HG03442 (cell line): Measurements from ENCODE around the gene TLR2.
"Not testable (repeated sequence)": the region's sequence is repeated elsewhere in the genome, so short reads cannot be mapped to it uniquely, and the experiment has no call there.

Source experiments
- ATAC-seq: cut with Tn5 transposase; IDR thresholded peaks from one replicate; pipeline ENCODE4 v1.9.1; 2021; ENCODE audit warnings: mild to moderate bottlenecking, moderate library complexity; ENCODE audit not compliant: unreplicated experiment

TLR2 gene

GRCh38 chr4:153661215-153661822 is 22.8 kb upstream of the TLR2 start:
- no peak for ATAC-seq

- no peak for ATAC-seq
Measured at GRCh38 chr4:153661908-153662307, 22.2 kb upstream of the TLR2 start.

GRCh38 chr4:153663667-153664066 is 20.4 kb upstream of the TLR2 start:
- no peak for ATAC-seq

GRCh38 chr4:153666505-153666904 is 17.6 kb upstream of the TLR2 start:
- not testable (repeated sequence) for ATAC-seq

- no peak for ATAC-seq
Measured at GRCh38 chr4:153668647-153669046, 15.4 kb upstream of the TLR2 start.

- no peak for ATAC-seq
Measured at GRCh38 chr4:153669838-153670237, 14.2 kb upstream of the TLR2 start.

- ATAC-seq, result no peak
Measured at GRCh38 chr4:153676486-153676885, 7.6 kb upstream of the TLR2 start.

GRCh38 chr4:153676984-153677383 is 7.1 kb upstream of the TLR2 start:
- ATAC-seq, result no peak

GRCh38 chr4:153679486-153679885 is 4.6 kb upstream of the TLR2 start:
- no peak for ATAC-seq

GRCh38 chr4:153683763-153684181 is 308 bp upstream of the TLR2 start:
- ATAC-seq, result no peak

- peak; percentile 19 for ATAC-seq
Measured at GRCh38 chr4:153684971-153685371, 891 bp downstream of the TLR2 start.

- ATAC-seq, result no peak
Measured at GRCh38 chr4:153704522-153704921, 20.4 kb downstream of the TLR2 start.

GRCh38 chr4:153705743-153706468 is 21.8 kb downstream of the TLR2 start:
- ATAC-seq, result peak; percentile 77

- ATAC-seq, result peak; percentile 20
Measured at GRCh38 chr4:153706519-153706918, 22.4 kb downstream of the TLR2 start.

- ATAC-seq, result no peak
Measured at GRCh38 chr4:153710681-153711080, 26.6 kb downstream of the TLR2 start.

GRCh38 chr4:153713866-153714646 is 30.0 kb downstream of the TLR2 start:
- ATAC-seq, result no peak

- ATAC-seq, result no peak
Measured at GRCh38 chr4:153722036-153722435, 38.0 kb downstream of the TLR2 start.

- ATAC-seq, result no peak
Measured at GRCh38 chr4:153724606-153725005, 40.5 kb downstream of the TLR2 start.

GRCh38 chr4:153725136-153725830 is 41.2 kb downstream of the TLR2 start:
- ATAC-seq, result no peak

GRCh38 chr4:153725831-153726154 is 41.7 kb downstream of the TLR2 start:
- ATAC-seq, result no peak

GRCh38 chr4:153728151-153728550 is 44.1 kb downstream of the TLR2 start:
- no peak for ATAC-seq
